GM15510 (cell line): ENCODE data around the gene PPFIA4.

Experiments used
- POLR2A ChIP-seq: IDR thresholded peaks from 3 replicates; pipeline ENCODE4 v1.6.1; 2011; ENCODE audit warnings: borderline replicate concordance; ENCODE audit not compliant: insufficient read length; ENCODE audit errors: extremely low read depth

Gene PPFIA4

GRCh38 chr1:203113308-203113707, 87.0 kb downstream of the PPFIA4 start:
- no peak for TF ChIP-seq POLR2A

DNA sequence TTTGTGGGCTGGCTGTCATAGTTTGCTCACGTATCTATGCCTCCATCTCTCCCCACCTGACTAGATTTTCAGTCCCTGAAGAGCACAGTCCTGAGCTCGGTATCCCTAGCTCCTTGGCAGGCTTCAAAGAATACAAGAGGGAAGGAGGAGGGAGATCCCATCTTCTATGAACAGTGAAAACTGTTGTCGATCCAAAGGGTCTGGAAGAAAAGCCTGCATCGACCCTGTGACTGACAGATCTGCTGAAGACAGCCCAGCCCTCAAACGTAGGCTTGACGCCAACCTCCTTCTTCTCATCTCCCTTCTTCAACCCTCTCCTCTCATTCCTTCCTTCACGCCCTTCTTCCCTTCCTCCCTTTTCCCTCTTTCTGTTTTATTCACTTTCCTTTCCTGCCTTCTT, 87.9 kb downstream of the PPFIA4 start:
- no peak for TF ChIP-seq POLR2A

DNA sequence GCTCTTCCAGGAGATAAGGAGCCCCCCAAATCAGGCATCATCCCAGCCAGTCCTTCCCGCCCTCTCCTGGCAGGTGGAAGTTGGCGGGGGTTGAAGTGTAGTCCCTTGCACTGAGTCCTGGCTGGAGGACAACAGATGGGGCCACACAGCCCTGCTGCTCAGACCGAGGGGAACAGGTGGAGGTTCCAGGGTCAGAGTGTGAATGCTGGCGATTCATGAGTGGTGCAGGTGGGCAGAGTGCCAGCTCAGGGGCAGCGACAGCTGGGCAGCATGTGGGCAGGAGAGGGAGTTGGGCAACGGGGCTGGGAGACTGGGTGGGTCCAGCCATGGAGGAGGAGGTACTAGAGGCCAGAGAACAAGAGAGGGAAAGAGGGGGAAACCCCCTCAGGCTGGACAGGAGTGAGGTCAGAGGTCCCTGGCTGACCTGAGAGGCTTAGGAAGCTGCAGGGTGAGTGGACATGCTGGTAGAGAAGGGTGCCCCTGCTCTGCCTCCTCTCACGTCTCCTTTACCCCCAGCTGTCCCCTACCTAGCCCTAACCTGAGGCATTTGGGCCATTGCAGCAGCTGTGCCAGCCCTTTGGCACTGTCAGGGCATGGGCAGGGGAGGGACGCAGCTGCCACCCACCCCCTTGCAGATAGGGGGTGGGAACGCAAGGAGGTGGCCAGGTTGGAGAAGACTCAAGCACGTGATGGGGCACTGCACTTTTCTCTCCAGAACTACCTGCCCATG, 90.0 kb downstream of the PPFIA4 start:
- no peak for TF ChIP-seq POLR2A

DNA sequence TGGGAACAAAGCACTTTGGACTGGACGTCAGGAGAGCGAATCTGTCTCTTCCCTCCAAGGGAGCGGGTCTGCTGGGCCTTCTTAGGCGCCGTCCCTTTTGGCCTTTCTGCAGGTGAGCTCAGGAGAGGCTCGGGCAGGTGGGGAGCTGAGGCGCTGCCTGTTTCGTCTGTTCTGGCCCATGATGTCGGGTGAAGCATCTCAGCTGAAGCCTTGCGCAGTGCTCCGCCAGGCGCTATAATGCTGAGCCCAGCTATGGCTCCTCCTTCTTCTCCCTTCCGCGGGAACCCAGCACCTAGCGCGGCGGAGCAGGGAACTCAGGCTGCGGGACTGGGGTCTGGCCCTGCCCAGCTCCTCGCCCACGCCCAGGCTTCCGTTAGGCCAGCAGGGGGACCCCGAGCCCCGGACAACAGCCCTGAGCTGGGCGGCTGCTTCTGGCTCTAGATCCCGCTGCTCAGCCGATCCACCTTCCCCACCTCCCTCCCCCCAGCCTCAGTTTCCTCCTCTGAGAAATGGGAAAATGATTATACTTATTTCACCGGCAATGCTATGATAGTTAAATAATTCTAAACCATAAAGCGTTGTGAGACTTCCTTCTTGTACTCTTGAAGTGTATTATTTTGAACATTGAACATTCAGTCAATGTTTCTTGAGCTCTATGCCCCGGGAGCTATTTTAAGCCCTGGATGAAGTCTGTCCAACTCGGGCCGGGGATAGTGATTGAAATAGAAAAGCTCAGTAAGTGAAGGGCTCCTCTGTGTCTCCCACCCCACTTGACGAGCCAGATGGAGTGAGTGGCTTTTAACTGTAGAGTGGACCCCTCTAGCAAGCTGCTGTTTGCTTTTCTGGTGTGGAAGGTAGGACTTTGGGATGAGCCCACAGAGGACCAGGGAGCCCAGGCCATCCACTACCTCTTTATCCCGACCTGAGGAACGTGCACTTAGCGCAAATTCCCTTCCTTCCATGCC, 91.6 kb downstream of the PPFIA4 start:
- TF ChIP-seq POLR2A: no peak

GRCh38 chr1:203120325-203121153, 94.2 kb downstream of the PPFIA4 start:
- no peak for TF ChIP-seq POLR2A

GRCh38 chr1:203121186-203122015, 95.1 kb downstream of the PPFIA4 start:
- no peak for TF ChIP-seq POLR2A

DNA sequence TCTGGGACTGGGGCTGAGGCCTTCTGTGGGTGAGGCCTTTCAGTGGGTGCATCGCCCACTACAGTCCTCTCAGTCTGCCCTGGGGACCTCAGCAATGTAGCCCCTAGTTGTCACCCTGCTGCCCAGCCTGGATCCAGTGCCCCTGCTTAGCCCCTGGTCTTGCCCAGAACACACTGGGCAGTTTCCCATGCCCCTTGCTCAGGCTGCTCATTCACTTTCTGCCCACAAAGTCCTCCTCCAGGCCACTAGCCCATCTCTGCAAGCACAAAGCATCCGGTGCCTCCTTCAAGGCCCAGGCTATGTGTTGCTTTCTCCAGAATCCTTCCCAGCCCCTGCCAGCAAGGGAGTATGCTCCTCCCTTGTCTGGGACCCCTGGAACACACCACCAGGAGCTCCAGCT, 95.9 kb downstream of the PPFIA4 start:
- no peak for TF ChIP-seq POLR2A

DNA sequence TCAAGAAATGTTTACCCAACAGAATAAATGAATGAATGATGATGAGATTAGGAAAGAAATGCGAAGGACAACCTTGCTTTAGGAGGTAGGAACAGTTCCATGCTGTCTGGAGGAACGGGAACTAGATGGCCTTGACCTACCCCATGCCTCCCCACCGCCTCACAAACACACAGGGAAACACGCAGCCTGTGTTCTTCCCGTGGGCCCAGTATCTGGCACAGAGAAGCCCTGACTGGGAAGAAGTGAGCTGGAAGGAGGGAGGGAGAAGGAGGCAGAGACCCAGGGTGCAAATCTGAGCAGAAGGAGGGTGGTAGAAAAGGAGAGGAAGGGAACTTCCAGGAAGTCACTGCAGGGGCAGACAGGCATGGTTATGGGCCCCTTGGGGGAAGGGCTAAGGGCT, 97.7 kb downstream of the PPFIA4 start:
- no peak for TF ChIP-seq POLR2A

- TF ChIP-seq POLR2A: no peak
Measured at GRCh38 chr1:203124546-203125317, 98.4 kb downstream of the PPFIA4 start.

GRCh38 chr1:203126151-203126865, 100.0 kb downstream of the PPFIA4 start:
- no peak for TF ChIP-seq POLR2A

DNA sequence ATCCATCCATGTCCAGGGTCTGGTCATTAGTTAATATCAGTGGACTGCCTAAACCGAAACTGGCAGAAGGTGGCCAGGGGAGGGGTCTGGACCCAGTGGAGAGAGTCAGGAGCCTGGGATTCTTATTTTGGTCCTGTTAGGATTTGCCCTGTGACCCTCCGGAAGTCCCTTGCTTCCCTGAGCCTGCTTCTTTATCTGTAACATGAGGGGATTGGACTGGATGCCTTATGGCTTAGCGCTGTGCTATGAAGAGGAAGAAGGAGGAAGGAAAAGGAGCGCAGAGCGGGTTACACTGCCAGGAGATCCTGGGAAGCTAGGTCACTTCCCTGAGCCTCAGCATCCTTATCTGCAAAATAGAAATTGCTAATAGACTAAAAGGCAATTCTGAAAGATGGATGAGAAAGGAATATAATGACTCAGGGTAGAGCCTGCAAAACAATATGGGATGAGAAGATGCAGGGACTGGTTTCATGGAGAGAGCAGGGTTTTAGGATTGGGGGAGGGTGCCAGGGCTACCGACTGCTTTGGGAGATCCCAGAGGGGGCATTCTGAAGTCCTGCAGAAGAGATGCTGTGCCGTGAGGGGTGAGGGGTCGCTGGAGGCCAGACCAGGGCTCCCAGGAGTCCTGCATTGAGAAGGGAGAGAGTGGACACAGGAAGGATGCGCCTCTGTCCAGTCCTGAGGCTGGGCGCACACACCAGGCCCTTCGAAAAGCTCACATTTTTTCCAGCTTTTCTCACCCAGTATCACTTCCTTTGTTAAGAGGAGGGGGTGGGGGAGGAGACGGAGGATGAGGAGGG, 100.8 kb downstream of the PPFIA4 start:
- TF ChIP-seq POLR2A: no peak
